K562 (cell line): Measurements from ENCODE around the gene CACNA1S. TPM values are rescaled to one million over a fixed set of nuclear protein-coding genes. Genes with fewer than 3 reads are reported as not detected.

Experiments used
- BDP1 ChIP-seq: IDR thresholded peaks from 3 replicates; pipeline ENCODE4 v1.6.1; 2011; ENCODE audit not compliant: insufficient read length, insufficient read depth
- CBFA2T3 ChIP-seq: fragments of 450-650 bp; IDR thresholded peaks from 2 replicates; pipeline ENCODE4 v1.6.1; 2017
- CSDE1 ChIP-seq, 2 experiments: fragments of 450-650 bp; IDR thresholded peaks; 2 replicates each; pipeline ENCODE4 v1.6.1; 2016; ENCODE audit warnings: mild to moderate bottlenecking in 1 of 2
- E2F4 ChIP-seq: sonication (generic); formaldehyde crosslinking; IDR thresholded peaks from 2 replicates; pipeline ENCODE4 v1.8.0; 2022; ENCODE audit warnings: mild to moderate bottlenecking, low read depth, missing genetic modification reagents
- EGR1 ChIP-seq: fragments of 450-650 bp; conservative IDR thresholded peaks from 2 replicates; pipeline ENCODE4 v1.6.1; 2017; ENCODE audit warnings: mild to moderate bottlenecking
- ERF ChIP-seq: fragments of 450-650 bp; formaldehyde crosslinking; IDR thresholded peaks from 2 replicates; pipeline ENCODE4 v1.4.0; 2020; ENCODE audit warnings: mild to moderate bottlenecking, mixed read lengths
- EWSR1 ChIP-seq: fragments of 450-650 bp; IDR thresholded peaks from 2 replicates; pipeline ENCODE4 v1.6.1; 2018; ENCODE audit warnings: borderline replicate concordance, mild to moderate bottlenecking, low read depth, moderate library complexity; ENCODE audit not compliant: partially characterized antibody
- FOXJ3 ChIP-seq: sonication (generic); formaldehyde crosslinking; IDR thresholded peaks from 2 replicates; pipeline ENCODE4 v1.4.0; 2020; ENCODE audit warnings: mild to moderate bottlenecking, missing genetic modification reagents
- GATA2 ChIP-seq: sonication (generic); formaldehyde crosslinking; IDR thresholded peaks from 2 replicates; pipeline ENCODE4 v1.4.0; 2020; ENCODE audit warnings: mild to moderate bottlenecking, missing genetic modification reagents
- GTF2A2 ChIP-seq: IDR thresholded peaks from 2 replicates; pipeline ENCODE4 v1.6.1; 2016; ENCODE audit warnings: mild to moderate bottlenecking, missing genetic modification characterization, missing compliant biosample characterization
- HNRNPUL1 ChIP-seq: fragments of 200-400 bp; formaldehyde crosslinking; IDR thresholded peaks from 2 replicates; pipeline ENCODE4 v1.6.1; 2017; ENCODE audit warnings: low read length
- KAT8 ChIP-seq: fragments of 450-650 bp; IDR thresholded peaks from 2 replicates; pipeline ENCODE4 v1.6.1; 2016; ENCODE audit warnings: low read depth, mild to moderate bottlenecking
- MAFF ChIP-seq: IDR thresholded peaks from 2 replicates; pipeline ENCODE4 v1.6.1; 2012; ENCODE audit warnings: low read length, improper control_type of control experiment
- MTA2 ChIP-seq: fragments of 450-650 bp; IDR thresholded peaks from 2 replicates; pipeline ENCODE4 v1.6.1; 2016; ENCODE audit warnings: low read depth
- MTA3 ChIP-seq: fragments of 450-650 bp; formaldehyde crosslinking; IDR thresholded peaks from 2 replicates; pipeline ENCODE4 v1.6.1; 2017; ENCODE audit warnings: mild to moderate bottlenecking, borderline replicate concordance
- NFRKB ChIP-seq: fragments of 450-650 bp; IDR thresholded peaks from 2 replicates; pipeline ENCODE4 v1.6.1; 2016; ENCODE audit warnings: low read depth
- NRF1 ChIP-seq, 2 experiments: fragments of 450-650 bp; IDR thresholded peaks in 1 of 2; conservative IDR thresholded peaks in 1 of 2; 2 replicates each; pipeline ENCODE4 v1.6.1; 2014; ENCODE audit warnings: mild to moderate bottlenecking in 2 of 2
- SIX5 ChIP-seq, 2 experiments: IDR thresholded peaks; 2 replicates each; pipeline ENCODE4 v1.6.1; 2011; ENCODE audit warnings: low read length in 2 of 2, borderline replicate concordance in 1 of 2, low read depth in 1 of 2, mild to moderate bottlenecking in 1 of 2, moderate library complexity in 1 of 2; ENCODE audit not compliant: insufficient read depth in 1 of 2
- SNIP1 ChIP-seq: fragments of 450-650 bp; IDR thresholded peaks from 2 replicates; pipeline ENCODE4 v1.7.1; 2017; ENCODE audit warnings: low read depth, mild to moderate bottlenecking
- TAF15 ChIP-seq: fragments of 200-400 bp; formaldehyde crosslinking; IDR thresholded peaks from 2 replicates; pipeline ENCODE4 v1.6.1; 2017; ENCODE audit warnings: mild to moderate bottlenecking, low read depth, low read length, moderate library complexity
- TEAD2 ChIP-seq: fragments of 450-650 bp; IDR thresholded peaks from 2 replicates; pipeline ENCODE4 v1.6.1; 2016; ENCODE audit warnings: missing genetic modification characterization, control low read depth, missing compliant biosample characterization
- U2AF1 ChIP-seq: fragments of 200-400 bp; formaldehyde crosslinking; optimal IDR thresholded peaks from 2 replicates; pipeline ENCODE3; 2017; ENCODE audit warnings: mild to moderate bottlenecking, low read depth, low read length, moderate library complexity
- XRCC3 ChIP-seq: fragments of 450-650 bp; IDR thresholded peaks from 2 replicates; pipeline ENCODE4 v1.6.1; 2017; ENCODE audit warnings: mild to moderate bottlenecking, moderate library complexity
- XRCC5 ChIP-seq: fragments of 200-400 bp; formaldehyde crosslinking; IDR thresholded peaks from 2 replicates; pipeline ENCODE4 v1.6.1; 2017; ENCODE audit warnings: low read depth, mild to moderate bottlenecking, low read length
- ZBTB49 ChIP-seq: sonication (generic); formaldehyde crosslinking; IDR thresholded peaks from 2 replicates; pipeline ENCODE4 v1.8.0; 2022; ENCODE audit warnings: missing genetic modification reagents, mild to moderate bottlenecking, borderline replicate concordance
- ZNF121 ChIP-seq: sonication (generic); formaldehyde crosslinking; conservative IDR thresholded peaks from 2 replicates; pipeline ENCODE4 v1.8.0; 2022; ENCODE audit warnings: missing genetic modification reagents
- ZNF77 ChIP-seq: fragments of 250-450 bp; sonication (Bioruptor Pico); IDR thresholded peaks from 2 replicates; pipeline ENCODE4 v1.5.0; 2020
- ZNF780A ChIP-seq: fragments of 250-450 bp; sonication (Bioruptor Pico); IDR thresholded peaks from 2 replicates; pipeline ENCODE4 v1.5.0; 2021; ENCODE audit warnings: mild to moderate bottlenecking
- polyA plus RNA-seq, 8 experiments: library from polyadenylated mRNA; depleted of rRNA in 4 of 8; stranded (reverse) in 5 of 8; unstranded in 3 of 8; fragments of >200 nt; fragmentation: Nextera tagmentation in 2 of 8; fragmentation: Illumina TruSeq in 1 of 8; extraction: Ambion mirVana in 2 of 8; extraction: Trizol in 1 of 8; gene quantifications; 2 replicates each; pipeline versions ENCODE4 v1.2.1 to v1.2.3, GENCODE V29; 2011 to 2014; ENCODE audit warnings: inconsistent platforms in 1 of 8, missing spikeins in 1 of 8
- total RNA-seq, 7 experiments: library from RNA; depleted of rRNA in 6 of 7; stranded (reverse); fragments of >200 nt in 6 of 7; fragmentation: Illumina TruSeq in 2 of 7; extraction: Trizol in 2 of 7; gene quantifications; 2 replicates each; pipeline versions ENCODE4 v1.2.1 to v1.2.3, GENCODE V29; 2011 to 2021; ENCODE audit warnings: low replicate concordance in 1 of 7

Gene CACNA1S
- total and polyA plus RNA-seq, 9 of the 15 experiments (the other 6 are each of a cell fraction or from before 2014, with no cell fraction given) = not detected

- TF ChIP-seq ZNF121 (CRISPR knock-in tag) (no peak), TEAD2 (tag) (no peak), SIX5 (IDR thresholded peaks at IDR 0.05; ENCODE audit: borderline replicate concordance in 1 of 2, insufficient read depth in 1 of 2, low read depth in 1 of 2, low read length in 2 of 2) (no peak), MTA2 (peak; percentile 90), KAT8 (no peak), MTA3 (peak; percentile 84; the same call in 1 of the 2 replicates), NFRKB (peak; percentile 14; the same call in 1 of the 2 replicates), ZNF77 (CRISPR knock-in tag) (no peak), EGR1 (no peak), MAFF (no peak), U2AF1 (no peak), ERF (CRISPR knock-in tag) (no peak), ZNF780A (CRISPR knock-in tag) (no peak), HNRNPUL1 (no peak), EWSR1 (no peak), FOXJ3 (CRISPR knock-in tag) (no peak), GATA2 (CRISPR knock-in tag) (peak; percentile 94), BDP1 (no peak), CBFA2T3 (peak; percentile 97), GTF2A2 (tag) (no peak), CSDE1 (IDR thresholded peaks at IDR 0.05) (no peak), E2F4 (CRISPR knock-in tag) (no peak), ZBTB49 (CRISPR knock-in tag) (no peak), XRCC5 (0 out of 2 replicates have a peak, but pooled peaks have one; percentile 67), TAF15 (no peak), SNIP1 (no peak), NRF1 (conservative IDR thresholded peaks at IDR 0.05 in 1 of 2, IDR thresholded peaks at IDR 0.05 in 1 of 2) (no peak), XRCC3 (no peak)
These were observed 41.5 kb upstream of the CACNA1S start (continued) for GRCh38 chr1:201153474-201154388.
